Urinary bladder (tissue), 2 donors: Measurements from ENCODE around the gene CCNB1. TPM values are rescaled to one million over a fixed set of nuclear protein-coding genes. Genes with fewer than 3 reads are reported as not detected.

Experiments used
- polyA plus RNA-seq: library from polyadenylated mRNA; stranded (reverse); fragments of 200-250 nt; gene quantifications from one replicate; pipeline ENCODE4 v1.2.3, GENCODE V29; 2013
- small RNA-seq: library from RNA; depleted of rRNA; stranded (forward); fragments of <200 nt; gene quantifications from one replicate; pipeline ENCODE3, GENCODE V24; 2014
- total RNA-seq: library from RNA; depleted of rRNA; stranded (reverse); fragments of >200 nt; gene quantifications from one replicate; pipeline ENCODE4 v1.2.3, GENCODE V29; 2014
- donor health status: healthy.

Gene CCNB1
- total and polyA plus RNA-seq, 2 donors, result 4.6 to 41.9 TPM

Small RNAs within 50 kb of the gene (small RNA-seq; reads per million reads assigned to genes)
- not detected for gene SNORA50D

Other genes with a start within 250 kb of the CCNB1 start
- gene SLC30A5, start 73.1 kb upstream of the CCNB1 start, total RNA-seq, result 79.0 TPM
- gene SLC30A5, start 73.1 kb upstream of the CCNB1 start, polyA plus RNA-seq, result 28.4 TPM
- 20.5 TPM for gene CENPH, start 22.4 kb downstream of the CCNB1 start, total RNA-seq
- 3.9 TPM for gene CENPH, start 22.4 kb downstream of the CCNB1 start, polyA plus RNA-seq
- 31.2 TPM for gene CDK7, start 67.7 kb downstream of the CCNB1 start, total RNA-seq
- 17.3 TPM for gene CDK7, start 67.7 kb downstream of the CCNB1 start, polyA plus RNA-seq
- gene CCDC125, start 165.7 kb downstream of the CCNB1 start, total RNA-seq, result 9.1 TPM
- 2.0 TPM for gene CCDC125, start 165.7 kb downstream of the CCNB1 start, polyA plus RNA-seq
- 42.0 TPM for gene AK6, start 202.4 kb downstream of the CCNB1 start, total RNA-seq
- 46.1 TPM for gene AK6, start 202.4 kb downstream of the CCNB1 start, polyA plus RNA-seq
- 44.1 TPM for gene TAF9, start 202.4 kb downstream of the CCNB1 start, total RNA-seq
- 43.9 TPM for gene TAF9, start 202.4 kb downstream of the CCNB1 start, polyA plus RNA-seq
- 44.6 TPM for gene RAD17, start 202.7 kb downstream of the CCNB1 start, total RNA-seq
- gene RAD17, start 202.7 kb downstream of the CCNB1 start, polyA plus RNA-seq, result 13.8 TPM
- 5.9 TPM for gene MARVELD2, start 248.0 kb downstream of the CCNB1 start, total RNA-seq
- 1.4 TPM for gene MARVELD2, start 248.0 kb downstream of the CCNB1 start, polyA plus RNA-seq